Coronary artery (tissue), 2 donors: ENCODE measurements around the gene PRADC1.

Experiments used
- DNase-seq: peaks from one replicate; pipeline ENCODE4 v3.0.0-alpha.2; 2017; ENCODE audit warnings: low spot score
- H3K27ac ChIP-seq, 2 donors: fragments of 200-600 bp; sonication (generic); one replicate each; pipeline ENCODE4 v1.5.1; 2016 to 2019
- H3K4me3 ChIP-seq: fragments of 200-600 bp; sonication (generic); 2 replicates; pipeline ENCODE4 v1.5.1; 2016; ENCODE audit warnings: mild to moderate bottlenecking, moderate library complexity
- TF ChIP-seq, protein P1 (sequence below): fragments of 200-600 bp; sonication (generic); IDR thresholded peaks from one replicate; pipeline ENCODE4 v1.5.1; 2019; ENCODE audit warnings: antibody characterized with exemption

PRADC1 gene

GRCh38 chr2:73268366-73268829 is 35.4 kb upstream of the PRADC1 start:
- H3K27ac ChIP-seq: no peak overlapping the region
- TF ChIP-seq, protein P1, sequence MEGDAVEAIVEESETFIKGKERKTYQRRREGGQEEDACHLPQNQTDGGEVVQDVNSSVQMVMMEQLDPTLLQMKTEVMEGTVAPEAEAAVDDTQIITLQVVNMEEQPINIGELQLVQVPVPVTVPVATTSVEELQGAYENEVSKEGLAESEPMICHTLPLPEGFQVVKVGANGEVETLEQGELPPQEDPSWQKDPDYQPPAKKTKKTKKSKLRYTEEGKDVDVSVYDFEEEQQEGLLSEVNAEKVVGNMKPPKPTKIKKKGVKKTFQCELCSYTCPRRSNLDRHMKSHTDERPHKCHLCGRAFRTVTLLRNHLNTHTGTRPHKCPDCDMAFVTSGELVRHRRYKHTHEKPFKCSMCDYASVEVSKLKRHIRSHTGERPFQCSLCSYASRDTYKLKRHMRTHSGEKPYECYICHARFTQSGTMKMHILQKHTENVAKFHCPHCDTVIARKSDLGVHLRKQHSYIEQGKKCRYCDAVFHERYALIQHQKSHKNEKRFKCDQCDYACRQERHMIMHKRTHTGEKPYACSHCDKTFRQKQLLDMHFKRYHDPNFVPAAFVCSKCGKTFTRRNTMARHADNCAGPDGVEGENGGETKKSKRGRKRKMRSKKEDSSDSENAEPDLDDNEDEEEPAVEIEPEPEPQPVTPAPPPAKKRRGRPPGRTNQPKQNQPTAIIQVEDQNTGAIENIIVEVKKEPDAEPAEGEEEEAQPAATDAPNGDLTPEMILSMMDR: no peak
- DNase-seq: no peak
- H3K4me3 ChIP-seq: peak overlapping the region; percentile 39

DNA sequence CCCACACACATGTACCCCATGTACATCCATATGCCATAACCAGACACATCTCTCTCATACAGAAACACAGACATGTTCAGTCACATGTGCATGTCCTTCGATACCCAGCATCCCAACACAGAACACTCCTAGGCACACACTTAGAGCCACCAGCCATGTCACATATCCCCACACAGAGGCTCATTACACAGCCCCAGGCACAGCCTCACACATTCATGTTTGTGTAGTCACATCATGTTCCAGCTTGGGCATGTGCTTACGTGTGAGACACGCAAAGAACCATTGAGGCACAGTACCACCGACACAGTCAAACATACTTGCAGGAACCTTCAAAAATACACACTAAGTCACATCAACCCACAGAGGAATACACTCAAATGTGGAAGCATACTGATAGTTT is 34.0 kb upstream of the PRADC1 start:
- DNase-seq: no peak
- TF ChIP-seq, protein P1: no peak
- no peak overlapping the region for H3K4me3 ChIP-seq

GRCh38 chr2:73266061-73266901 is 33.2 kb upstream of the PRADC1 start:
- DNase-seq: no peak
- TF ChIP-seq, protein P1: no peak
- H3K27ac ChIP-seq: no peak overlapping the region
- no peak overlapping the region for H3K4me3 ChIP-seq

More for the DNA sequence above, 34.0 kb upstream of the PRADC1 start:
- H3K27ac ChIP-seq: no peak overlapping the region

GRCh38 chr2:73265298-73266060 is 32.4 kb upstream of the PRADC1 start:
- no peak for DNase-seq
- TF ChIP-seq, protein P1: no peak
- Histone ChIP-seq H3K27ac (no peak overlapping the region), H3K4me3 (no peak overlapping the region)

DNA sequence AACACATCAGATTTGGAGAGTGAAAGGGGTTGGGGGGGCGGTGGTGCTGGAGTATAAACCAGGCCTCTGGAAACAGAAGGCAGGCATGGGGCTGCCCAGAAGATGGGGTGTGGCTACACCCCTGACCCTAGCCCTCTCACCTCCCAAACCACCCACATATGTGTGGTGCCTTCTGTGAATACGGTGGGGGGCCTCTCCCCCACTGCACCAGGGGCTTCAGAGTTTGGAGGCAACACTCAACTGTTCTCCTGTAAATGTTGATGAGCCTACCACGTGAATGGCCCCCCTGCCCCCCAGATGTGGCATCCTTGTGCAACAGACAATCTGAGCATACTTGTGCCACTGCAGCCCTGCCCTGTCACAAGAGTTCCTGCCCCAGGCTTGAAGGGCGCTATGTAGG is 31.7 kb upstream of the PRADC1 start:
- H3K27ac ChIP-seq: no peak overlapping the region
- DNase-seq: no peak
- TF ChIP-seq, protein P1: no peak
- H3K4me3 ChIP-seq: no peak overlapping the region

- no peak overlapping the region for H3K27ac ChIP-seq
- TF ChIP-seq, protein P1: no peak
- H3K4me3 ChIP-seq: no peak overlapping the region
- no peak for DNase-seq
These were observed 31.2 kb upstream of the PRADC1 start for GRCh38 chr2:73264332-73264606.
